K562 (cell line): ENCODE data around the gene CHMP3. TPM values are rescaled to one million over a fixed set of nuclear protein-coding genes. Genes with fewer than 3 reads are reported as not detected.

ENCODE experiments used
- EP400 ChIP-seq: fragments of 450-650 bp; IDR thresholded peaks from 2 replicates; pipeline ENCODE4 v1.6.1; 2017; ENCODE audit warnings: antibody characterized with exemption, mild to moderate bottlenecking, moderate library complexity
- NKRF ChIP-seq: fragments of 450-650 bp; IDR thresholded peaks from 2 replicates; pipeline ENCODE4 v1.6.1; 2016; ENCODE audit warnings: borderline replicate concordance
- RERE ChIP-seq: sonication (generic); formaldehyde crosslinking; IDR thresholded peaks from 2 replicates; pipeline ENCODE4 v1.8.0; 2023; ENCODE audit warnings: missing genetic modification reagents, mild to moderate bottlenecking, borderline replicate concordance
- THAP7 ChIP-seq: fragments of 250-450 bp; sonication (Bioruptor Pico); IDR thresholded peaks from 2 replicates; pipeline ENCODE4 v1.5.0; 2021
- ZNF165 ChIP-seq: fragments of 250-450 bp; sonication (Bioruptor Pico); IDR thresholded peaks from 2 replicates; pipeline ENCODE4 v1.4.0; 2020; ENCODE audit warnings: borderline replicate concordance
- polyA plus RNA-seq, 8 experiments: library from polyadenylated mRNA; depleted of rRNA in 4 of 8; stranded (reverse) in 5 of 8; unstranded in 3 of 8; fragments of >200 nt; fragmentation: Nextera tagmentation in 2 of 8; fragmentation: Illumina TruSeq in 1 of 8; extraction: Ambion mirVana in 2 of 8; extraction: Trizol in 1 of 8; gene quantifications; 2 replicates each; pipeline versions ENCODE4 v1.2.1 to v1.2.3, GENCODE V29; 2011 to 2014; ENCODE audit warnings: inconsistent platforms in 1 of 8, missing spikeins in 1 of 8
- total RNA-seq, 7 experiments: library from RNA; depleted of rRNA in 6 of 7; stranded (reverse); fragments of >200 nt in 6 of 7; fragmentation: Illumina TruSeq in 2 of 7; extraction: Trizol in 2 of 7; gene quantifications; 2 replicates each; pipeline versions ENCODE4 v1.2.1 to v1.2.3, GENCODE V29; 2011 to 2021; ENCODE audit warnings: low replicate concordance in 1 of 7
- TF ChIP-seq, protein P1 (sequence below): fragments of 200-600 bp; sonication (generic); IDR thresholded peaks from one replicate; pipeline ENCODE4 v1.6.1; 2012; ENCODE audit warnings: mild to moderate bottlenecking, low read depth, low read length, inconsistent platforms

CHMP3 gene
- total and polyA plus RNA-seq, 9 of the 15 experiments (the other 6 are each of a cell fraction or from before 2014, with no cell fraction given): 20.6 to 52.5 (median 31.7) TPM

- TF ChIP-seq, protein P1, sequence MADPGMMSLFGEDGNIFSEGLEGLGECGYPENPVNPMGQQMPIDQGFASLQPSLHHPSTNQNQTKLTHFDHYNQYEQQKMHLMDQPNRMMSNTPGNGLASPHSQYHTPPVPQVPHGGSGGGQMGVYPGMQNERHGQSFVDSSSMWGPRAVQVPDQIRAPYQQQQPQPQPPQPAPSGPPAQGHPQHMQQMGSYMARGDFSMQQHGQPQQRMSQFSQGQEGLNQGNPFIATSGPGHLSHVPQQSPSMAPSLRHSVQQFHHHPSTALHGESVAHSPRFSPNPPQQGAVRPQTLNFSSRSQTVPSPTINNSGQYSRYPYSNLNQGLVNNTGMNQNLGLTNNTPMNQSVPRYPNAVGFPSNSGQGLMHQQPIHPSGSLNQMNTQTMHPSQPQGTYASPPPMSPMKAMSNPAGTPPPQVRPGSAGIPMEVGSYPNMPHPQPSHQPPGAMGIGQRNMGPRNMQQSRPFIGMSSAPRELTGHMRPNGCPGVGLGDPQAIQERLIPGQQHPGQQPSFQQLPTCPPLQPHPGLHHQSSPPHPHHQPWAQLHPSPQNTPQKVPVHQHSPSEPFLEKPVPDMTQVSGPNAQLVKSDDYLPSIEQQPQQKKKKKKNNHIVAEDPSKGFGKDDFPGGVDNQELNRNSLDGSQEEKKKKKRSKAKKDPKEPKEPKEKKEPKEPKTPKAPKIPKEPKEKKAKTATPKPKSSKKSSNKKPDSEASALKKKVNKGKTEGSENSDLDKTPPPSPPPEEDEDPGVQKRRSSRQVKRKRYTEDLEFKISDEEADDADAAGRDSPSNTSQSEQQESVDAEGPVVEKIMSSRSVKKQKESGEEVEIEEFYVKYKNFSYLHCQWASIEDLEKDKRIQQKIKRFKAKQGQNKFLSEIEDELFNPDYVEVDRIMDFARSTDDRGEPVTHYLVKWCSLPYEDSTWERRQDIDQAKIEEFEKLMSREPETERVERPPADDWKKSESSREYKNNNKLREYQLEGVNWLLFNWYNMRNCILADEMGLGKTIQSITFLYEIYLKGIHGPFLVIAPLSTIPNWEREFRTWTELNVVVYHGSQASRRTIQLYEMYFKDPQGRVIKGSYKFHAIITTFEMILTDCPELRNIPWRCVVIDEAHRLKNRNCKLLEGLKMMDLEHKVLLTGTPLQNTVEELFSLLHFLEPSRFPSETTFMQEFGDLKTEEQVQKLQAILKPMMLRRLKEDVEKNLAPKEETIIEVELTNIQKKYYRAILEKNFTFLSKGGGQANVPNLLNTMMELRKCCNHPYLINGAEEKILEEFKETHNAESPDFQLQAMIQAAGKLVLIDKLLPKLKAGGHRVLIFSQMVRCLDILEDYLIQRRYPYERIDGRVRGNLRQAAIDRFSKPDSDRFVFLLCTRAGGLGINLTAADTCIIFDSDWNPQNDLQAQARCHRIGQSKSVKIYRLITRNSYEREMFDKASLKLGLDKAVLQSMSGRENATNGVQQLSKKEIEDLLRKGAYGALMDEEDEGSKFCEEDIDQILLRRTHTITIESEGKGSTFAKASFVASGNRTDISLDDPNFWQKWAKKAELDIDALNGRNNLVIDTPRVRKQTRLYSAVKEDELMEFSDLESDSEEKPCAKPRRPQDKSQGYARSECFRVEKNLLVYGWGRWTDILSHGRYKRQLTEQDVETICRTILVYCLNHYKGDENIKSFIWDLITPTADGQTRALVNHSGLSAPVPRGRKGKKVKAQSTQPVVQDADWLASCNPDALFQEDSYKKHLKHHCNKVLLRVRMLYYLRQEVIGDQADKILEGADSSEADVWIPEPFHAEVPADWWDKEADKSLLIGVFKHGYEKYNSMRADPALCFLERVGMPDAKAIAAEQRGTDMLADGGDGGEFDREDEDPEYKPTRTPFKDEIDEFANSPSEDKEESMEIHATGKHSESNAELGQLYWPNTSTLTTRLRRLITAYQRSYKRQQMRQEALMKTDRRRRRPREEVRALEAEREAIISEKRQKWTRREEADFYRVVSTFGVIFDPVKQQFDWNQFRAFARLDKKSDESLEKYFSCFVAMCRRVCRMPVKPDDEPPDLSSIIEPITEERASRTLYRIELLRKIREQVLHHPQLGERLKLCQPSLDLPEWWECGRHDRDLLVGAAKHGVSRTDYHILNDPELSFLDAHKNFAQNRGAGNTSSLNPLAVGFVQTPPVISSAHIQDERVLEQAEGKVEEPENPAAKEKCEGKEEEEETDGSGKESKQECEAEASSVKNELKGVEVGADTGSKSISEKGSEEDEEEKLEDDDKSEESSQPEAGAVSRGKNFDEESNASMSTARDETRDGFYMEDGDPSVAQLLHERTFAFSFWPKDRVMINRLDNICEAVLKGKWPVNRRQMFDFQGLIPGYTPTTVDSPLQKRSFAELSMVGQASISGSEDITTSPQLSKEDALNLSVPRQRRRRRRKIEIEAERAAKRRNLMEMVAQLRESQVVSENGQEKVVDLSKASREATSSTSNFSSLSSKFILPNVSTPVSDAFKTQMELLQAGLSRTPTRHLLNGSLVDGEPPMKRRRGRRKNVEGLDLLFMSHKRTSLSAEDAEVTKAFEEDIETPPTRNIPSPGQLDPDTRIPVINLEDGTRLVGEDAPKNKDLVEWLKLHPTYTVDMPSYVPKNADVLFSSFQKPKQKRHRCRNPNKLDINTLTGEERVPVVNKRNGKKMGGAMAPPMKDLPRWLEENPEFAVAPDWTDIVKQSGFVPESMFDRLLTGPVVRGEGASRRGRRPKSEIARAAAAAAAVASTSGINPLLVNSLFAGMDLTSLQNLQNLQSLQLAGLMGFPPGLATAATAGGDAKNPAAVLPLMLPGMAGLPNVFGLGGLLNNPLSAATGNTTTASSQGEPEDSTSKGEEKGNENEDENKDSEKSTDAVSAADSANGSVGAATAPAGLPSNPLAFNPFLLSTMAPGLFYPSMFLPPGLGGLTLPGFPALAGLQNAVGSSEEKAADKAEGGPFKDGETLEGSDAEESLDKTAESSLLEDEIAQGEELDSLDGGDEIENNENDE: no peak
- TF ChIP-seq RERE (CRISPR knock-in tag) (no peak), EP400 (peak; percentile 90), THAP7 (CRISPR knock-in tag) (peak; percentile 48; the same call in 1 of the 2 replicates), ZNF165 (CRISPR knock-in tag) (no peak), NKRF (no peak)
These were observed at the start of gene CHMP3 (continued) for GRCh38 chr2:86562922-86563649.
